Adrenal gland (tissue), 5 donors: ENCODE data around the gene SYT15.

Source experiments
- POLR2A ChIP-seq, 2 donors: fragments of 450-650 bp; IDR thresholded peaks; one replicate each; pipeline ENCODE4 v1.6.1; 2017; ENCODE audit warnings: antibody characterized with exemption in 2 of 2, mild to moderate bottlenecking in 2 of 2, moderate library complexity in 1 of 2
- TF ChIP-seq, protein P1 (sequence below), 6 experiments: fragments of 450-650 bp in 4 of 6; fragments of 200-600 bp in 2 of 6; sonication (generic) in 1 of 6; IDR thresholded peaks; 1 replicate in 5 of 6; 2 replicates in 1 of 6; pipeline versions ENCODE4 v1.5.1 to v1.8.0; 2016 to 2021; ENCODE audit warnings: antibody characterized with exemption in 6 of 6, mild to moderate bottlenecking in 2 of 6, moderate library complexity in 1 of 6
- donor health status: DM: no; HTN: no; CAD: no.

DNA sequence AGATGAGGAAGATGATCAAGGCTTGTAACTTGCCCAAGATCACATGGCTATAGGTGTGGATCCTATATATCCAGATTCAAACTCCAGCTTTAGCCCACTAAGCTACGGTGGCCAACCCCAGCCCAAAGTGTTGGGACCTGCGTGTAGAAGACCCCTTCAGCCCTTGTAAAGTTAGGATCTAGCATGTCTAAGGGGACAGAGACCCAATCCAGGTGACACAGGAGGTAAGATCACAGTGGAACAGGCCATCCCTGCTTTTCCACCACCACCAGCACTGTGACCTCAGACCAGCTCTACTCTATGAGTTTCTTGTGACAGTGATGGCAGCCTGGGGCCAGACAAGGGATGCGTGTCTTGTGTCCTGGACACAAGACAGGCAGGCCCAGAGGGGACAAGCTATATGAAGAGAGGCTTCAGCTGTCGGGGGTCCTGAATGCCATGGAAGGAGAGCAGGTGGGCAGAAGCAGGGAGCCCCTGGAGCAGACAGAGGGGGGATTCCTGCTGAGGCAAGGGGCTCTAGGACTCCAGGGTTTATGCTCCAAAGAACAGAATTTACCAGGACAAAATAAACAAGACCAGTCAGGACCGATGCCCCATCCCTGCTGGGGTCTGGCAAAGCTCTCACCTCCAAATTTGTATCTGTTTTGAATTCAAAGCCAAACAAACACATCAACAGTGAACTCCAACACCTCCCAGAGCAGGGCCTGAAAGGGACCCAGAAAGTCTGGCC, 32.9 kb upstream of the SYT15 start:
- TF ChIP-seq, protein P1, sequence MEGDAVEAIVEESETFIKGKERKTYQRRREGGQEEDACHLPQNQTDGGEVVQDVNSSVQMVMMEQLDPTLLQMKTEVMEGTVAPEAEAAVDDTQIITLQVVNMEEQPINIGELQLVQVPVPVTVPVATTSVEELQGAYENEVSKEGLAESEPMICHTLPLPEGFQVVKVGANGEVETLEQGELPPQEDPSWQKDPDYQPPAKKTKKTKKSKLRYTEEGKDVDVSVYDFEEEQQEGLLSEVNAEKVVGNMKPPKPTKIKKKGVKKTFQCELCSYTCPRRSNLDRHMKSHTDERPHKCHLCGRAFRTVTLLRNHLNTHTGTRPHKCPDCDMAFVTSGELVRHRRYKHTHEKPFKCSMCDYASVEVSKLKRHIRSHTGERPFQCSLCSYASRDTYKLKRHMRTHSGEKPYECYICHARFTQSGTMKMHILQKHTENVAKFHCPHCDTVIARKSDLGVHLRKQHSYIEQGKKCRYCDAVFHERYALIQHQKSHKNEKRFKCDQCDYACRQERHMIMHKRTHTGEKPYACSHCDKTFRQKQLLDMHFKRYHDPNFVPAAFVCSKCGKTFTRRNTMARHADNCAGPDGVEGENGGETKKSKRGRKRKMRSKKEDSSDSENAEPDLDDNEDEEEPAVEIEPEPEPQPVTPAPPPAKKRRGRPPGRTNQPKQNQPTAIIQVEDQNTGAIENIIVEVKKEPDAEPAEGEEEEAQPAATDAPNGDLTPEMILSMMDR (IDR thresholded peaks at IDR 0.05): no peak
- TF ChIP-seq POLR2A (IDR thresholded peaks at IDR 0.05): no peak
